ENCODE results near the gene SYT7. TPM values are rescaled to one million over a fixed set of nuclear protein-coding genes. Genes with fewer than 3 reads are reported as not detected.

The SYT7 gene
- total RNA-seq, 1 donor from 2014 or later: 2.4 TPM

DNA sequence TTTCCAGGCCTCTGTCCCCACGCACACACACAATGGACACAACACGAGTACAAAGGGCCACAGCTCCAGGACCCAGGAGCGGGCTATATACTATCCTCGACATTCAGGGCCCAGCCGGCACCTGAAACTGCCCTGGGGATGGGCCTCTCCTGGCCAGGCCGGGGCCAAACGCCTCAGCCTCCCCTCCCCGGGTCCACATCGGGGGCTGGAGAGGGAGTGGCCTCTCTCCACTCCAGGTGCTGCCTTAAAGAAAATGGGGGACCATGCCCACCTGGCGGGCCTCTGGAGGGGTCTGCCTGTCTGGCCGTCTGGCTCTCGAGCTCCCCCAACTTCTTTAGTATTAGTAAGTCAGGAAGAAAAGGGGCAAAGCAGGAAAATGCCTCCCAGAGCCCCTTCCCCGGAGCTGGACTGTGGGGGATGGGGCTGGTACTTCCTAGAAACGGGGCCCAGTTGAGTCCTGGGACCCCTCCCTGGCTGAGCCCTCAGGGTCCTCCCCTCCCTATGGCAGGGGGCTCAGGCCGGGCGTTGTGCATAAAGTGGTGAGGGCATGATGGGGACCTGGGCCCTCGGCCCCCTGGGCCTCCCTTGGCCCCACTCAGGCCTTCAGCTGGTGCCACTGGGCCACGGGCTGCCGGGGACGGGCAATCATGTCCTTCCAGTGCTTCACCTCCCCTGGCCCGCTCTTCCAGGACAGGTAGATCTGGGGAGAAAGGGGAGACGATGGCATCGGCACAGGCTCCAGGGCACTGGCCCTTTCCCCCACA lies 62.7 kb downstream of the SYT7 start:
- DNase-seq (ENCODE audit: low spot score): no peak

DNA sequence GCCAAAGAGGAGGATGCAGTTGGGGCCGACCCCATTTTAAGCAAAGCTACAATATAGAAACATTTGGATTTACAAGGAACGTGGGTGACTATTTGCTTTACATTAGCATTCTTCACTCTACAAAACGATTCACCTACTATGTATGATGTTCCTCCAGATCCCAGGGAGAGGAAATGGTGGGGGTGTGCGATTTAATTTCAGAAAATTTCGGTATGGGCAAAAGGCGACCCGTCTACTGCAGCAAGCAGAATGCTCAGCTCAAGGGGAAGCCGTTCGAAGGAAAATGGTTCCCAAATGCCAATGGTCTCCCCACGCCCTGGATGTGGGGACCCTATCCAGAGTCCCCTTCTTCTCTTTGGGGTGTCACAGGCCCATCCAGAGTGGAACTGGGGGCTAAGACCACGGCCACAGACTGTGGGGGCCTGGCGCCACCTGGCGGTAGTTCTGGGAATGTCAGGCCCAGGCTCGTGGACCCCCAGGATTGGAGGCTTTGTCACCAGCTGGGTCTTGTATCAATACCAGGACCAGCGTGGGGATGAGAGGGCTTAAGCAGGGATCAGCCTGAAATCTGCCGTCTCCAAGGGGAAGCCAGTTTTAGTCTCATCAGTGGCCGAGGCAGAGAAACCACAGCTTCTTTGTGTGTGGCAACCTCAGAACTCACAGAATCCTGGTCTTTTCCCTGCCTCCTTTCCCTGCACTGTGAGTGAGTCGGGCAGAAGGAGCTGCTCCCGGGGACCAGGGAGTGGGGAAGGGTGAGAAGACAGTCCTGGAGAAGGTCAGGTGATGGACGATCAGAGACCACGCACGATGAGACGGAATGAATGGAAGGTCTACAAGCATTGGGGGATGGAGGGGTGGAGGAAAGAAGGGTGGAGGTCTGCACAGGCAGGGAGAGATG lies 64.0 kb downstream of the SYT7 start:
- no peak for DNase-seq (ENCODE audit: low spot score)

DNA sequence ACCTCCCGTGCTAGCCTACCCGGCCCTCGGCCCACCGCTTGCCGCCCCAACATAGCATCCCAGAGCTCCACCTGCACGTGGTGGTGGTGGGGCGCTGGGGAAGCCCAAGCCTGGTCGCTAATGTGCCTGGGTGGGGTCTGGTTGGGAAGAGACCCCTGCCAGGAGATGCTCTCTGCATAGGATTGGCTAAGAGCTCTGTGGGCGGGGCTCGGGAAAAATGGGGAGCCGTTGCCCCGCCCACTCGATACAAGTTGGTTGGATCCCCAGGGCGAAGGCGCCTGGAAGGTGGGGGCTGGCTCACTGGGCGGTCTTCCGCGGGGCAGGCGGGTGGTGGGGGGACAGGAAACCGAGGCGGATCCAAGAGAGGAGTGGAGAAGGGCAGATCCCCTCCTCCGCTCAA lies 64.7 kb downstream of the SYT7 start:
- DNase-seq (ENCODE audit: low spot score): no peak

DNA sequence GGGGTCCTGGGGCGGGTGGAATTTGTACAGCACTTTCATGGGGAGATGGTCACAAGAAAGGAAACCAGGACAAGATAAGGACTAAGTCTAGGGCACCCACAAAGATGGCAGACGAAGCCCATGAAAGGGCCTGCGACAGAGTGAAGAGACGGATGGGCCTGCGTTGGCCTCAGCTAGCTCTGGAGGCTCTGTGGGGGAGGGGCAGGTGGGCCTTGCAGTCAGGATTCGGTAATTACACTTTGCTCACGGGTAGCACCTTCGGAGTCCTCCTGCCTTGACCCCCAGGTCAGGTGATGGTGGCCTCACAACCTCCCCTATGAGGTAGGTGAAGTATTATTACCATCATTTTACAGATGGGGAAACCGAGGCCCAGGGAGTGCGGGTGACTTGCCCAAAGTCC lies 65.2 kb downstream of the SYT7 start:
- no peak for DNase-seq (ENCODE audit: low spot score)

DNA sequence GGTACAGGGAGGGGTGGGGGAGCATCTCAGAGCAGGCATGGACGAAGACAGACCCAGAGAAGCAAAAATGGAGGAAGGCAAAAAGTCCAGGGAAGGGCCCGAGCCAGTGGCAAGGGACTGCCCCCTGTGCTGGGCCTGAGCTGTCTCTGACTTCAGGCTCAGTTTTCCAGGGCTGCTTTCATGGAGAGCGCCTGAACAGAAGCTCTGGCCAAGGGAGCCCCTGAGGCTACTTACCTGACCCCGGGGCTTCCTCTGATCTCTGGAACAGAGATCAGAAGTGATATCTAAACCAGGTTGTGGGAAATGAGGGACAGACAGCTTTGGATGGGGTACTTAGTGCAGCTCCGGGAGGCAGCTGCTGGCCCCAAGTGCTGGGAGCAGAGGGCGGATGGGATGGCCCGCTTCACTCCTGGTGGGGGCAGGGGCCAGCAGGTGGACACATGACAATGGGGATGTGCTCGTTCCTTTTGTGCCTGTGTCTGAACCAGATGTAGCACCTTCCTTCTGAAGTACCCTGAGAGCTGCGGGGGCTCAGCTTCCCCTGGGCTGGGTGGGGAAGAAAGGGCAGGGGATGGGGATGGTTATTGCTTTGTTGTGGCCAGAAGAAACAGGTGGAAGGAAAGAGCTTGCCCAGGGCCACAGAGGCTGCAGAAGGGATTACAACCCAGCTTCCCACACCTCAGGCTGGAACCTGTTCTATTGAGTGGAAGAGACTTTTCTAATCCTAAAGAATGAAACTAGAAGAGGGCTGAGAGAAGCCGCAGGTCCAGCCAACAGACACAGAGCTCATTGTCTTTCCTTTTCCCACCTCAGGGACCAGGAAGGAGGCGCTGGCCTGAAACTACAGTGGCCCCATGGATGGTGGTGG lies 66.6 kb downstream of the SYT7 start:
- no peak for DNase-seq (ENCODE audit: low spot score)

DNA sequence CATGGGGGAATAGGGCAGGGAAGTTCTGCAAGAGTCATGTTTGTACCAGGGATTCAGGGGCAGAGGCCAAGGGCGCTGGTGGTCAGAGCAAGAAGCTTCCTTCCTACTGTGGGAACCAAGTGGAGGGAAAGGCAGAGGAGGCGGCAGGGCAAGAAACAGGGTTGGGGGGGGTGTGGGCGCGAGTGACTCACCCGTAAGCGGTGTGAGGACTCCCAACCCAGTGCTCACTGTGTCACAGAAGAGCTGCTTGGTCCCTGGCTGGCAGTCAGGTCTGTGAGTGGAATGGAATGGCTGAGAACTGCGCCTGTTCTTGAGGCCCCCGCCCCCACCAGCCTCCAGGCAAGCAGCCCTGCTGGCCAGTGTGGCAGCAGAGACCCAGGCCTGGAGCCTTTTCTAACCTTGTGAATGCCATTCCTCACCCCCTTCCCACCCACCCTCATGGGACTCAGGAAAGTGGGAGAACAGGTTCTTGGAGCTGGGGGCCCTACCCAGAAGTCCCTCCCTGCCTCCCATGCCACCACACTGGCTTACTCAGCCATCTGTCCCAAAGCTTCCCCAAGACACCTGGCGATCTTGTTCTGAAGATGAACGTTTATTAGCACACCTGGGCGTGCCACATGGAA lies 67.6 kb downstream of the SYT7 start:
- DNase-seq (ENCODE audit: low spot score): no peak

DNA sequence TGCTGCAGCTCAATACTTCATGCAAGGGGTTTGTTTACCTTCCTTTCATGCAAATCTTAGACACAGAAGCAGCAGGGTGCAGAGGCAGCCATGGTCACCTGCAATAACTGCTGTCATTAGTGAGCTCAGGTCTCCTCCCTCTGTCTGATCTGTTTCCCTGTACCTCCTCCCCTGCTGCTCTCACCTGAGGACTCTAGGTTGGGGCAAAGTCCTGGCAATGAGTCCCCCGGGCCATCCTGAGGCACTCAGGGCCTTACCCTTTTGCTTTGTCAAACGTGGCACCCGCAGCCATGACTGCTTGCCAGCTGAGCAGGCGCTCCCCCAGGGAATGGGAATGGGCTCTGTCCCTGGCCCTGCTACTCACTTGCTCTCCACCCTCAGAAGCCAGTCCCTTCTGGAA lies 68.4 kb downstream of the SYT7 start:
- DNase-seq (ENCODE audit: low spot score): no peak

DNA sequence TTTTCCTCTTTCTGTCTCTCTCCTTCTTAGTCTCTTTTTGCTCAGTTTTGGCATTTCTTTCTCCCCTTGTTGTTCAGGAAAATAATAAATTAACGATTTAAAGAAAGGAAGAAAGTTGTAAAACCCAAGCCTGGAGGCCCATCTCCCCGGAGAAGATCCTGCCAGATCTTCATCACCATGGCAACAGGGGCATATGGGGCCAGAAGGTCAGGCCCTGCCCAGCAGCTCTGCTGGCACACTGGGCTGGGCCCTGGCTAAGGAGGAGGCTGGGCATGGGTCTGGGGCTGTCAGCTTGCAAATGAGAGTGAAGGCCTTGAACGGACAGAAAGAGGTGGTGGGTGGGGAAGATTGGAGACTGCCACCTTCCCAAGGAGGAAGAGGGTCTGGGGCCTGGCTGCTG lies 69.5 kb downstream of the SYT7 start:
- no peak for DNase-seq (ENCODE audit: low spot score)

DNA sequence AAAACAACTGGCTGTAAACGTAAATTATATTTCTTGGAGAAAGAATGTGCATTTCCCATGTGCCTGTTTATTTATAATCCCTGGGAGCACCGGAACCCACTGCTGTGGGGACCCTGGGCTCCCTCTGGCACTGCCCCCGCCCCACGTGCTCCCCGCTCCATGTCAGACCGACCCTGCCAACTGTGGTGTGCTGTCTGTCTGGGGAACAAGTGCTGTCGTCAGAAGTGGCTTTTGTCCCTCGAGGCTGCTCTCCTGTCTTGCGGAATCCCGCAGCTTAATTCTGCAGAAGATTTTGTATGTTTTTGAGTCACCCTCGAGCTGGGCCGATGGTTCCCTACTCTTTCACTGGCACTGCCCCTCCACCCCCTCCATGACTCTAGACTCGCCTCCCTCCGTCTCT lies 69.9 kb downstream of the SYT7 start:
- DNase-seq (ENCODE audit: low spot score): no peak

DNA sequence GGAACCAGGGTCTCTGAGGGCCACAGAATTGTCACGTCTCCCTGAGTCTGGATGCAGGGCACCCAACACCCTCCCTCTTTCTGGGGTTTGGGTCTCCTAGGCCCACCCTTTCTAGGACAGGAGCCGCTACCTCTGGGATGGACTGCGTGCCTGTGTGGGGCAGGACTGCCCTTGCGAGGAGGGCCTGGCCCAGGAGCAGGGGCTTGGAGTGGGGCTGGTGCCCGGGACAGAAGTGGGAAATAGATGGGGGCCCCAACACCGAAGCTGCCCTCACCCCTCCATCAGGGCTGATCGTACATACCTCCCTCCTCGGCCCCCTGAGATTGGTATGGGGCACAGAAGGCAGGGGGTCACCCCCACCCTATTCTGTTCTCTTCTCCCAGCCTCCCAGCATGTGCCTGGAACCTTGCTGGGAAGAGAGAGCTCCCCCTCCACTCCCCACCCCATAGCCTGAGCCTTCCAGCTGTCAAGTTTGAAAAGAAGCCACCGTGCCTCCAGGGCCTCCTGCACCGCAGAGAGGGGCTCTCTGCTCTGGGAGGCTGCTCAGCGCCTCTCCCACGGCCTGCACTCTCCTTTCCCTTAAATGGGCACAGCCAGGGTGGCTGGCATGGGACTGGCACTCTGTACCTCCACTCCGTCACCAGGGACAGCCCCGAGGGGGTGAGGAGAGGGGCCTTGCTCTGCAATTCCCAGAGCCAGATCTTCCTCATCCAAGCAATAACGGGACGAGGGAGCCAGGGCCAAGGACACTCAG lies 70.5 kb downstream of the SYT7 start:
- DNase-seq (ENCODE audit: low spot score): no peak

DNA sequence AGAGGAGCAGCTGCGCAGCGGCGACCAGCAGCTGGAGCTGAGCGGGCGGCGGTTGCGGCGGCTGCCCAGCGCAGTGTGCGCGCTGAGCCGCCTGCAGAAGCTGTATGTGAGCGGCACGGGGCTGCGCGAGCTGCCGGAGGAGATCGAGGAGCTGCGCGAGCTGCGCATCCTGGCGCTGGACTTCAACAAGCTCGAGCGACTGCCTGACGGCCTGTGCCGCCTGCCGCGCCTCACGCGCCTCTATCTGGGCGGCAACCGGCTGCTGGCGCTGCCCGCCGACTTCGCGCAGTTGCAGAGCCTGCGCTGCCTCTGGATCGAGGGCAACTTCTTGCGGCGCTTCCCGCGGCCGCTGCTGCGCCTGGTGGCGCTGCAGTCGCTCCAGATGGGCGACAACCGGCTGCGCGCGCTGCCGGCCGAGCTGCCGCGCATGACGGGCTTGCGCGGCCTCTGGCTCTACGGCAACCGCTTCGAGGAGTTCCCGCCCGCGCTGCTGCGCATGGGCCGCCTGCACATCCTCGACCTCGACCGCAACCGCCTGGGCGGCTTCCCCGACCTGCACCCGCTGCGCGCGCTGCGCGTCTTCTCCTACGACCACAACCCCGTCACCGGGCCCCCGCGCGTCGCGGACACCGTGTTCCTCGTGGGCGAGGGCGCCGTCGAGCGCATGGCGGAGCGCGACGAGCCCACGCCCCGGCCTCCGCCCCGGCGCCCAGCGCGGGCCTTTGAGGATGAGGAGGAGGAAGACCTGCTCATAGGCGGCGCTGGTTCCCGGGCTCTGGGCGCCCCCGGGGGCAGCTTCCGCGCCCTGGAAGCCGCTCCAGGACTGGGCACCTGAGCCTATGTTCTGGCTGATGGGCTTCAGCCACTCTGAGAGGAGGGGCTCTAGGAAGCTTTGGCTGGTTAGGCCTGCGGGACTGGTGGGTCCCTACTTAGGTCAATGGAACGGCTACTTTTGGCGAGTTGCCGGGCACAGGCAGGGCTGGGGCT lies 71.5 kb downstream of the SYT7 start:
- DNase-seq (ENCODE audit: low spot score): no peak

DNA sequence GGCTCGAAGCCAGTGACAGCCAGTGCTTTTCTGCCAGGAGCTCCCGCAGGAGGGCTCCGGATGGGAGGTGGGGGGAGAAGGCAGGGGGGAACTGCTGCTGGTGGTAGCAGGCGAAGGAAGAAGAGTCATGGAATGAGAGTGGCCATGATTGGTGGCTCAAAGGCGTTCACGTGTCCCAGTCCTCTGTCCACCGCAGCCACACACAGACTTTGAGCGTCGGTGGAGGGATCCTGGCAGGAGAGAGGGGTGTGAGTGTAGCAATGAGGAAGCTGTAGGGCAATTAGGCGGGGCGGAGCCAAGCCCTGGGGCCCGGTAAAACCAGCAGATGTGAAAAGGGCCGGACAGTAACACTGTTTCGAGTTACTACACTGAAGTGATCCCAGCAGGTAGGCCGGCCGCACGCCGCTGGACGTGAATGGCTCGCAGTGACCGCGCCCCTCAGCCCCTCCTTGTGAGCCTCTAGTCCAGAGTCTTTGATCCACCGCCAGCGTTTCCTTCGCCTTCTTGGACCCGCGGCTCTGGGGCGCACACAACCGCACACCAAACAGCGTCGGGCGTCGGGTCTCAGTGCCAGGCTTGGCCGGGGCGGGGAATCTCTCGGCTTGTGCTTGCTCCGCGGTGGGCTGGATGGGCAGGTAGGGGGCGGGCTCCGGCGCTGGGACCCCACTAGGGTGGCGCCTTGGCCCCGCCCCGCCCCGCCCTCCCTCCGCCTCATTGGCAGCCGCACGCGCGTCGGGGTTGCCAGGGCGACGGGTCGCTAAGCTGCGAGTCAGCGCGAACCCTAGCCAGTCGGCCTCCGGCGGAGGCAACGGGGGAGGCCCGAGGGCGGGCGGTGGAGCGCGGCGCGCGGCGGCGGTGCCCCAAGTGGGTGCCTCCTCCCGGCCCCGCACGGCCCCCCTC lies 72.7 kb downstream of the SYT7 start, which contains the start of gene LRRC10B:
Gene LRRC10B, plus strand, starts transcription at position 788 of the 900 bp plus-strand sequence. CDS start 250 bp downstream, outside the sequence.
- no peak for DNase-seq (ENCODE audit: low spot score)

DNA sequence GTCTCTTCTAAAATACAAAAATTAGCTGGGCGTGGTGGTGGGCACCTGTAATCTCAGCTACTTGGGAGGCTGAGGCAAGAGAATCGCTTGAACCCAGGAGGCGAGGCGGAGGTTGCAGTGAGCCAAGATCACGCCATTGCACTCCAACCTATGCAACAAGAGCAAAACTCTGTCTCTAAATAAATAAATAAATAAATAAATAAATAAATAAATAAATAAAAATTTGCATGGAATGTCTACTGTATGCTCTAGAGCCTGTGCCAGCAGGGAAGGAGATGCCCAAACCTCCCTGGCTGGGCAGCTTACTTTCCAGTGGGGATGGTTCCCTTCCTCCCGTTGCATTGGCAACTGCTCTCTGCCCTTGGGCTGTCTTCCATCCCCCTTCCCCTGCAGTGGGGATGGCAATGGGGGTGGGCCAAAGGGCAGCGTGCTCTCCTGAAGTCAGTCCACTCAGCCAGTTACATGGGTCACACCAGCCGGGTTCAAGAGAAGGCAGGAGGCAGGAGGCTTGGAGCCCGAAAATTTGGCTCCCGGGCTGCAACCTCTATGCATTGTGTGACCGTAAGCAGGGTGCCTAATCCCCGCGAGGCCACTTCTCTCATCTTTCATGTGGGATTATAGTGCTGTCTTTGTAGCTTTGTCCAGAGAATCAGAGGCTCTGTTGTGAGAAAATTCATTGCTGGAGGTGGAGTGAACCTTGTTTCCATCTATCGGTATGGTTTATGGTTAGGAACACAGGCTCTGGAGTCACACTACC lies 73.7 kb downstream of the SYT7 start:
- no peak for DNase-seq (ENCODE audit: low spot score)

DNA sequence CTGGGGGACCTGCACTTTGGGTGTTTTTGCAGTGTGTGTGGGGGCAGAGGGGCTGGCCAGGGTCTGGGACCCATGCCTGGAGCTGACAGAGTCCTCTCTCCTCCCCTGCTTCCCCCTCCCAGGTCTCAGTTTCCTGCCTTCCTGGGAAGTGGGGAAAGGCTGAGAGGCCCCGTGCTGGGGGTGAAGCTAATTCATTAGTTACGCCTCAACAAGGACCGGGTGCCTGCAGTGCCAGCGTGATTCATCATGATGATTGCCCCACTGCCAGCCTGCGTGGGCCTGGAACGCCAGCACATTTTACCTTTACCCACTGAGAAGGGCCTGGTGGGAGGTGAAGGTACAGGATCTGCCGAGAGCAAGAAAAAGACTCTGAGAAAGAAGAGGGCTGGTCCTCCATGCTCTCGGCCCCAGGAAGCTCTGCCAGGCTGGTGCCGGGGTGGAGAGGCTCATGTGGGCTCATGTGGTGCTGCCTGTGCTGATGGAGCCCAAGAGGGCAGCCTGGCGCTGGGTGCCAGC lies 75.2 kb downstream of the SYT7 start:
- DNase-seq (ENCODE audit: low spot score): no peak

DNA sequence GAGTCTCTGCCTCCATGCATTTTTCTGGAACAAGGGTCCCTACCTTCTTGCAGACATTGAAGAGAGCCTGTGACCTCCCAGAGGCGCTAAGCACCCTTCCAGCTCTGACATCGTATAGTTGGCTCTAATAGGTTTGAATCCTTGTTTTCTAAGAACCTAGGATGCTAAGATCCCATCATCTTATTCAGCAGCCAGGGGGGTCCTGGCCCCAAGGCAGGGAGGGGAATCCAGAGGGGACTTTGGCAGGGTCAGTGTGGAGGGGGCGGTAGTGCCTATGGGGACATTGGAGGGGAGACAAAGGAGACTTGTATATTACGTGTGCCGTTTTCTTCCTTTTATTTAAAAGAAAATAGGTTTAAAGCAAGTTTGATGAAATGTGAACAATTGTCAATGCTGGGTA lies 75.8 kb downstream of the SYT7 start:
- no peak for DNase-seq (ENCODE audit: low spot score)

DNA sequence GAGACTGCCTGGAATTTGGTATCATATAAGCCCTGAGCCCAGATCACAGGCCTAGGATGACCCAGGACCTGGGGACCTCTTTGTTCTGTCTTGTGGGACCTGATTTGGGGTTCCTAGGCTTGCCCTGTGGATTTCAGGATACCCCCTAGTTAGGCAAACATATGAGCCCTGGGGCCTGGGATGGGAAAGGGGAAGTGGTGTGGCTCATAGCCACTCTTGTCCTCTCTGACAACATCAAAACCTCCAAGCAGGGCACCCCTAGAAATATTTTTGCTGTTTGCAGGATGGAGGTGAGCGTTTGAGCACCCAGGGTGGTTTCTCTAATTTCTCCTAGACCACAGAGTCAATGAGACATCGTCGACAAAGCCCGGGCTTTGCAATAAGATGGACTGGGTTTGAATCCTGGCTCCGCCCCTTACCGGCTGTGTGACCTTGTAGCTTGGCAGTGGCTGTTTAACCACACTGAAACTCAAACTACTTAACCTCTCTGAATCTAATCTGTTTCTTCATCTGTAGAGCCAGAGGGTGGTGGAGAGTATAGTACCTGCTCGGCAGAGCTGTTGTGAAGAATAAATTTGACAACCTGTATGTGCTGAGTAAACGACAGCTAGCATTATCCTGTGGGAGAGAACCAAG lies 77.6 kb downstream of the SYT7 start:
- DNase-seq (ENCODE audit: low spot score): no peak

Measured in mesenteric fat pad (tissue), 1 donor.